HCT116 (cell line): Measurements from ENCODE around the gene CRTC1. TPM values are rescaled to one million over a fixed set of nuclear protein-coding genes. Genes with fewer than 3 reads are reported as not detected.

Source experiments
- ATAC-seq: fragments of 200-7000 bp; cut with Tn5 transposase; 2 replicates; pipeline ENCODE4 v1.9.1; 2020; ENCODE audit warnings: mild to moderate bottlenecking, moderate library complexity
- BruUV-seq: library from RNA; stranded (reverse); fragments of 400-500 nt; replicated peaks from 2 replicates; lab custom pipeline; 2021; lab: Mats Ljungman, UMichigan
- CTCF ChIA-PET: fragments of 300-600 bp; sonication (Branson Sonifier 250); formaldehyde crosslinking; loops from one replicate; lab custom pipeline; 2021; ENCODE audit warnings: antibody characterized with exemption; lab: Charles Lee
- POLR2A ChIA-PET: fragments of 300-600, 350-600 bp; sonication (Branson Sonifier 250); formaldehyde crosslinking; loops from one replicate; lab custom pipeline; 2021; ENCODE audit warnings: antibody characterized with exemption; lab: Charles Lee
- RAD21 ChIA-PET, 2 experiments: fragments of 300-600 bp; sonication (Branson Sonifier 250); formaldehyde crosslinking; loops; one replicate each; lab custom pipeline; 2023; ENCODE audit warnings: low total read pairs in 2 of 2; ENCODE audit not compliant: uncharacterized antibody in 2 of 2, unreplicated experiment in 2 of 2, low non-redundant PET in 1 of 2; lab: Charles Lee
- DNase-seq: peaks from one replicate; pipeline ENCODE4 v3.0.0-alpha.2; 2010; ENCODE audit warnings: low read depth, low spot score
- H2AFZ ChIP-seq: fragments of 200-600 bp; shearing (Covaris generic), sonication (generic); 2 replicates; pipeline ENCODE4 v1.6.1; 2017; ENCODE audit warnings: low read depth, mixed run types, mixed read lengths, antibody characterized with exemption, low read length; ENCODE audit not compliant: poor library complexity, severe bottlenecking
- H3K27ac ChIP-seq: 2 replicates; pipeline ENCODE4 v1.5.1; 2012; ENCODE audit warnings: low read depth, low read length
- H3K27me3 ChIP-seq: fragments of 200-600 bp; sonication (generic); 2 replicates; pipeline ENCODE4 v1.6.1; 2016; ENCODE audit warnings: mixed run types, low read length, mixed read lengths; ENCODE audit not compliant: insufficient read depth
- H3K36me3 ChIP-seq, 2 experiments: fragments of 200-500 bp in 1 of 2; fragments of 200-600 bp in 1 of 2; sonication (Bioruptor generic) in 1 of 2; sonication (generic) in 1 of 2; 2 replicates each; pipeline versions ENCODE4 v1.5.1 to v1.6.1; 2014 to 2016; ENCODE audit warnings: low read length in 2 of 2, inconsistent platforms in 1 of 2, mixed read lengths in 1 of 2, mixed run types in 1 of 2; ENCODE audit not compliant: insufficient read depth in 2 of 2, control insufficient read depth in 1 of 2
- H3K4me1 ChIP-seq, 2 experiments: fragments of 200-600 bp in 1 of 2; sonication (generic) in 1 of 2; 2 replicates each; pipeline versions ENCODE4 v1.5.1 to v1.6.1; 2012 to 2017; ENCODE audit warnings: low read length in 2 of 2, inconsistent platforms in 1 of 2, mild to moderate bottlenecking in 1 of 2, mixed read lengths in 1 of 2, mixed run types in 1 of 2, moderate library complexity in 1 of 2; ENCODE audit not compliant: insufficient read depth in 2 of 2, control insufficient read depth in 1 of 2
- H3K4me2 ChIP-seq: fragments of 200-600 bp; sonication (generic); 2 replicates; pipeline ENCODE4 v1.6.1; 2017; ENCODE audit warnings: mixed run types, low read length, mixed read lengths
- H3K4me3 ChIP-seq, 2 experiments: fragments of 200-600 bp in 1 of 2; sonication (generic) in 1 of 2; replicated peaks in 1 of 2; 2 replicates each; pipeline ENCODE4 v1.5.1; 2011 to 2016; ENCODE audit warnings: low read length in 2 of 2, control low read depth in 1 of 2, low read depth in 1 of 2, mild to moderate bottlenecking in 1 of 2, mixed read lengths in 1 of 2, mixed run types in 1 of 2
- H3K79me2 ChIP-seq: fragments of 200-600 bp; sonication (generic); 2 replicates; pipeline ENCODE4 v1.6.1; 2017; ENCODE audit warnings: mild to moderate bottlenecking, mixed run types, low read length, moderate library complexity, mixed read lengths; ENCODE audit not compliant: insufficient read depth
- H3K9ac ChIP-seq: fragments of 200-600 bp; sonication (generic); 2 replicates; pipeline ENCODE4 v1.6.1; 2016; ENCODE audit warnings: low read length, mixed read lengths
- H3K9me2 ChIP-seq: fragments of 200-600 bp; sonication (generic), shearing (Covaris generic); 2 replicates; pipeline ENCODE4 v1.6.1; 2017; ENCODE audit warnings: mixed run types, mild to moderate bottlenecking, moderate library complexity; ENCODE audit not compliant: insufficient read depth
- H3K9me3 ChIP-seq, 2 experiments: fragments of 200-500 bp in 1 of 2; fragments of 200-600 bp in 1 of 2; sonication (Bioruptor generic) in 1 of 2; sonication (generic) in 1 of 2; 2 replicates each; pipeline ENCODE4 v1.6.1; 2014 to 2017; ENCODE audit warnings: low read length in 2 of 2, mixed read lengths in 2 of 2, inconsistent platforms in 1 of 2, low read depth in 1 of 2, mild to moderate bottlenecking in 1 of 2, mixed run types in 1 of 2, moderate library complexity in 1 of 2; ENCODE audit not compliant: control insufficient read depth in 1 of 2, insufficient read depth in 1 of 2
- H4K20me1 ChIP-seq: fragments of 200-600 bp; sonication (generic), shearing (Covaris generic); 2 replicates; pipeline ENCODE4 v1.6.1; 2017; ENCODE audit warnings: mixed run types, mild to moderate bottlenecking, moderate library complexity; ENCODE audit not compliant: insufficient read depth
- CBX3 ChIP-seq: IDR thresholded peaks from 2 replicates; pipeline ENCODE4 v1.6.1; 2012; ENCODE audit warnings: low read depth
- ELF1 ChIP-seq: IDR thresholded peaks from 2 replicates; pipeline ENCODE4 v1.6.1; 2012; ENCODE audit warnings: low read depth, borderline replicate concordance
- EZH2 ChIP-seq: fragments of 200-600 bp; sonication (generic); IDR thresholded peaks from 2 replicates; pipeline ENCODE4 v1.6.1; 2017; ENCODE audit warnings: antibody characterized with exemption, mixed run types
- EZH2phosphoT487 ChIP-seq: fragments of 200-600 bp; IDR thresholded peaks from 2 replicates; pipeline ENCODE4 v1.6.1; 2018; ENCODE audit warnings: antibody characterized with exemption, borderline replicate concordance
- FOSL1 ChIP-seq: IDR thresholded peaks from 2 replicates; pipeline ENCODE4 v1.6.1; 2012; ENCODE audit warnings: low read depth
- JUND ChIP-seq: IDR thresholded peaks from 2 replicates; pipeline ENCODE4 v1.6.1; 2012
- POLR2A ChIP-seq: IDR thresholded peaks from 2 replicates; pipeline ENCODE4 v1.7.0; 2011; ENCODE audit warnings: borderline replicate concordance; ENCODE audit not compliant: insufficient read depth, insufficient read length; ENCODE audit errors: extremely low read depth
- POLR2AphosphoS5 ChIP-seq: IDR thresholded peaks from 2 replicates; pipeline ENCODE4 v1.6.1; 2011; ENCODE audit warnings: mild to moderate bottlenecking, low read depth, low read length, moderate library complexity
- RAD21 ChIP-seq: IDR thresholded peaks from 2 replicates; pipeline ENCODE4 v1.6.1; 2012; ENCODE audit warnings: low read depth, mild to moderate bottlenecking
- SIN3A ChIP-seq: IDR thresholded peaks from 2 replicates; pipeline ENCODE4 v1.6.1; 2012; ENCODE audit warnings: low read depth
- SP1 ChIP-seq: IDR thresholded peaks from 2 replicates; pipeline ENCODE4 v1.6.1; 2012; ENCODE audit warnings: low read depth
- SRF ChIP-seq: IDR thresholded peaks from 2 replicates; pipeline ENCODE4 v1.6.1; 2012; ENCODE audit warnings: low read depth
- TCF7L2 ChIP-seq: IDR thresholded peaks from 2 replicates; pipeline ENCODE4 v1.7.0; 2011; ENCODE audit warnings: borderline replicate concordance, inconsistent platforms; ENCODE audit not compliant: insufficient read depth, insufficient read length; ENCODE audit errors: extremely low read depth
- YY1 ChIP-seq: IDR thresholded peaks from 2 replicates; pipeline ENCODE4 v1.6.1; 2011; ENCODE audit warnings: low read length, low read depth, moderate library complexity, mild to moderate bottlenecking; ENCODE audit not compliant: insufficient replicate concordance; ENCODE audit errors: extremely low read depth
- ZFX ChIP-seq: fragments of 450-650 bp; IDR thresholded peaks from 2 replicates; pipeline ENCODE4 v1.6.1; 2017
- intact Hi-C: fragments of 100-400 bp; cut with micrococcal nuclease; formaldehyde crosslinking; loops from 2 replicates; pipeline ENCODE4 v1.10.0; 2022
- total RNA-seq: library from RNA; stranded (reverse); gene quantifications from one replicate; pipeline ENCODE4 v1.2.1, GENCODE V29; 2021; ENCODE audit not compliant: unreplicated experiment
- TF ChIP-seq, protein P1 (sequence below): IDR thresholded peaks from 2 replicates; pipeline ENCODE4 v1.6.1; 2012; ENCODE audit warnings: low read depth
- TF ChIP-seq, protein P2 (sequence below), 3 experiments: fragments of 200-600 bp in 1 of 3; sonication (generic) in 1 of 3; IDR thresholded peaks in 2 of 3; conservative IDR thresholded peaks in 1 of 3; 2 replicates each; pipeline ENCODE4 v1.5.1; 2012 to 2017; ENCODE audit warnings: low read depth in 2 of 3, low read length in 2 of 3, antibody characterized with exemption in 1 of 3, borderline replicate concordance in 1 of 3, control low read depth in 1 of 3, mild to moderate bottlenecking in 1 of 3, mixed read lengths in 1 of 3, mixed run types in 1 of 3, moderate library complexity in 1 of 3; ENCODE audit not compliant: insufficient read depth in 1 of 3
- TF ChIP-seq, protein P3 (sequence below): IDR thresholded peaks from 2 replicates; pipeline ENCODE4 v1.6.1; 2012
- TF ChIP-seq, protein P4 (sequence below): IDR thresholded peaks from 2 replicates; pipeline ENCODE4 v1.6.1; 2011; ENCODE audit warnings: mild to moderate bottlenecking, low read length, moderate library complexity; ENCODE audit not compliant: insufficient replicate concordance; ENCODE audit errors: extremely low read depth

Gene CRTC1
- total RNA-seq, 1 experiment from 2014 or later, result 14.9 TPM

- ChIA-PET CTCF (interaction anchor here (1.0 to 1.4 kb wide), 2 partner anchors 10 to 16 kb away, joined by 4 to 8 read pairs; no protein-coding TSS in a partner anchor), RAD21 (no interaction called here), POLR2A (interaction anchor here (0.9 to 1.6 kb wide), 2 partner anchors 10 to 15 kb away, joined by 3 to 4 read pairs; no protein-coding TSS in a partner anchor)
- Histone ChIP-seq H3K4me2 (peak within 1 kb of the TSS; percentile 100), H3K9me3 (peaks cover 0 to 6% of the 10 kb centered on the region in 2 experiments; a peak in 1 of 4 replicates), H3K27me3 (no peaks in the 10 kb centered on the region), H3K4me1 (peaks cover 6 to 15% of the 10 kb centered on the region in 2 experiments), H3K9me2 (no peaks in the 10 kb centered on the region), H3K27ac (peak within 1 kb of the TSS; percentile 94), H3K9ac (peak within 1 kb of the TSS; percentile 96), H3K79me2 (peaks cover 49% of the 10 kb centered on the region), H4K20me1 (peaks cover 19% of the 10 kb centered on the region; the same call in 1 of the 2 replicates), H3K36me3 (peaks cover 17 to 35% of the 10 kb centered on the region in 2 experiments), H2AFZ (peak within 1 kb of the TSS; percentile 96), H3K4me3 (peak within 1 kb of the TSS; percentile 77 to 98)
- intact Hi-C loops, result no loop called here
- BruUV-seq, result no TSS peak
- peak; percentile 69 for DNase-seq
- peak; percentile 90 for ATAC-seq
- TF ChIP-seq, protein P1, sequence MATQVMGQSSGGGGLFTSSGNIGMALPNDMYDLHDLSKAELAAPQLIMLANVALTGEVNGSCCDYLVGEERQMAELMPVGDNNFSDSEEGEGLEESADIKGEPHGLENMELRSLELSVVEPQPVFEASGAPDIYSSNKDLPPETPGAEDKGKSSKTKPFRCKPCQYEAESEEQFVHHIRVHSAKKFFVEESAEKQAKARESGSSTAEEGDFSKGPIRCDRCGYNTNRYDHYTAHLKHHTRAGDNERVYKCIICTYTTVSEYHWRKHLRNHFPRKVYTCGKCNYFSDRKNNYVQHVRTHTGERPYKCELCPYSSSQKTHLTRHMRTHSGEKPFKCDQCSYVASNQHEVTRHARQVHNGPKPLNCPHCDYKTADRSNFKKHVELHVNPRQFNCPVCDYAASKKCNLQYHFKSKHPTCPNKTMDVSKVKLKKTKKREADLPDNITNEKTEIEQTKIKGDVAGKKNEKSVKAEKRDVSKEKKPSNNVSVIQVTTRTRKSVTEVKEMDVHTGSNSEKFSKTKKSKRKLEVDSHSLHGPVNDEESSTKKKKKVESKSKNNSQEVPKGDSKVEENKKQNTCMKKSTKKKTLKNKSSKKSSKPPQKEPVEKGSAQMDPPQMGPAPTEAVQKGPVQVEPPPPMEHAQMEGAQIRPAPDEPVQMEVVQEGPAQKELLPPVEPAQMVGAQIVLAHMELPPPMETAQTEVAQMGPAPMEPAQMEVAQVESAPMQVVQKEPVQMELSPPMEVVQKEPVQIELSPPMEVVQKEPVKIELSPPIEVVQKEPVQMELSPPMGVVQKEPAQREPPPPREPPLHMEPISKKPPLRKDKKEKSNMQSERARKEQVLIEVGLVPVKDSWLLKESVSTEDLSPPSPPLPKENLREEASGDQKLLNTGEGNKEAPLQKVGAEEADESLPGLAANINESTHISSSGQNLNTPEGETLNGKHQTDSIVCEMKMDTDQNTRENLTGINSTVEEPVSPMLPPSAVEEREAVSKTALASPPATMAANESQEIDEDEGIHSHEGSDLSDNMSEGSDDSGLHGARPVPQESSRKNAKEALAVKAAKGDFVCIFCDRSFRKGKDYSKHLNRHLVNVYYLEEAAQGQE, result no peak
- no peak for TF ChIP-seq EZH2
- no peak for TF ChIP-seq RAD21
- peak; percentile 11 for TF ChIP-seq TCF7L2
- peak; percentile 100 for TF ChIP-seq ZFX
- TF ChIP-seq SP1, result no peak
- no peak for TF ChIP-seq CBX3
- TF ChIP-seq EZH2phosphoT487, result no peak
- no peak for TF ChIP-seq FOSL1
- TF ChIP-seq POLR2A, result peak; percentile 94
- no peak for TF ChIP-seq JUND
- TF ChIP-seq, protein P2, sequence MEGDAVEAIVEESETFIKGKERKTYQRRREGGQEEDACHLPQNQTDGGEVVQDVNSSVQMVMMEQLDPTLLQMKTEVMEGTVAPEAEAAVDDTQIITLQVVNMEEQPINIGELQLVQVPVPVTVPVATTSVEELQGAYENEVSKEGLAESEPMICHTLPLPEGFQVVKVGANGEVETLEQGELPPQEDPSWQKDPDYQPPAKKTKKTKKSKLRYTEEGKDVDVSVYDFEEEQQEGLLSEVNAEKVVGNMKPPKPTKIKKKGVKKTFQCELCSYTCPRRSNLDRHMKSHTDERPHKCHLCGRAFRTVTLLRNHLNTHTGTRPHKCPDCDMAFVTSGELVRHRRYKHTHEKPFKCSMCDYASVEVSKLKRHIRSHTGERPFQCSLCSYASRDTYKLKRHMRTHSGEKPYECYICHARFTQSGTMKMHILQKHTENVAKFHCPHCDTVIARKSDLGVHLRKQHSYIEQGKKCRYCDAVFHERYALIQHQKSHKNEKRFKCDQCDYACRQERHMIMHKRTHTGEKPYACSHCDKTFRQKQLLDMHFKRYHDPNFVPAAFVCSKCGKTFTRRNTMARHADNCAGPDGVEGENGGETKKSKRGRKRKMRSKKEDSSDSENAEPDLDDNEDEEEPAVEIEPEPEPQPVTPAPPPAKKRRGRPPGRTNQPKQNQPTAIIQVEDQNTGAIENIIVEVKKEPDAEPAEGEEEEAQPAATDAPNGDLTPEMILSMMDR (IDR thresholded peaks at IDR 0.05 in 2 of 3, conservative IDR thresholded peaks at IDR 0.05 in 1 of 3; ENCODE audit: borderline replicate concordance in 1 of 3, insufficient read depth in 1 of 3, low read depth in 2 of 3, low read length in 2 of 3), result no peak
- no peak for TF ChIP-seq ELF1
- no peak for TF ChIP-seq YY1
- TF ChIP-seq, protein P3, sequence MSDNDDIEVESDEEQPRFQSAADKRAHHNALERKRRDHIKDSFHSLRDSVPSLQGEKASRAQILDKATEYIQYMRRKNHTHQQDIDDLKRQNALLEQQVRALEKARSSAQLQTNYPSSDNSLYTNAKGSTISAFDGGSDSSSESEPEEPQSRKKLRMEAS, result peak; percentile 55; the same call in 1 of the 2 replicates
- TF ChIP-seq SIN3A, result no peak
- TF ChIP-seq, protein P4, sequence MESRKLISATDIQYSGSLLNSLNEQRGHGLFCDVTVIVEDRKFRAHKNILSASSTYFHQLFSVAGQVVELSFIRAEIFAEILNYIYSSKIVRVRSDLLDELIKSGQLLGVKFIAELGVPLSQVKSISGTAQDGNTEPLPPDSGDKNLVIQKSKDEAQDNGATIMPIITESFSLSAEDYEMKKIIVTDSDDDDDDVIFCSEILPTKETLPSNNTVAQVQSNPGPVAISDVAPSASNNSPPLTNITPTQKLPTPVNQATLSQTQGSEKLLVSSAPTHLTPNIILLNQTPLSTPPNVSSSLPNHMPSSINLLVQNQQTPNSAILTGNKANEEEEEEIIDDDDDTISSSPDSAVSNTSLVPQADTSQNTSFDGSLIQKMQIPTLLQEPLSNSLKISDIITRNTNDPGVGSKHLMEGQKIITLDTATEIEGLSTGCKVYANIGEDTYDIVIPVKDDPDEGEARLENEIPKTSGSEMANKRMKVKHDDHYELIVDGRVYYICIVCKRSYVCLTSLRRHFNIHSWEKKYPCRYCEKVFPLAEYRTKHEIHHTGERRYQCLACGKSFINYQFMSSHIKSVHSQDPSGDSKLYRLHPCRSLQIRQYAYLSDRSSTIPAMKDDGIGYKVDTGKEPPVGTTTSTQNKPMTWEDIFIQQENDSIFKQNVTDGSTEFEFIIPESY, result peak; percentile 13
- peak; percentile 95 for TF ChIP-seq POLR2AphosphoS5
- no peak for TF ChIP-seq SRF
Observed at GRCh38 chr19:18831524-18832305, 148.2 kb downstream of the CRTC1 start, which contains the start of gene UPF1. UPF1 (plus strand) TSS chr19:18831959; CDS start chr19:18832210, 251 bp downstream.
